ENCODE results near the gene UNK. TPM values are rescaled to one million over a fixed set of nuclear protein-coding genes. Genes with fewer than 3 reads are reported as not detected.

UNK gene
- polyA plus RNA-seq: 10 to 100 TPM; 18.2 to 26.3 TPM

GRCh38 chr17:75784473-75785015, at the start of gene UNK:
UNK (plus strand) TSS chr17:75784806; CDS start chr17:75784881, 75 bp downstream.
- H3K4me1 ChIP-seq (ENCODE audit: control insufficient read depth in 2 of 2, insufficient read depth in 2 of 2, low read length in 1 of 2): peaks cover 2 to 5% of the 10 kb centered on the region in 2 donors
- no peaks in the 10 kb centered on the region for H3K9me3 ChIP-seq (ENCODE audit: control insufficient read depth in 2 of 2, insufficient read depth in 1 of 2, low read depth in 1 of 2, low read length in 1 of 2)

DNA sequence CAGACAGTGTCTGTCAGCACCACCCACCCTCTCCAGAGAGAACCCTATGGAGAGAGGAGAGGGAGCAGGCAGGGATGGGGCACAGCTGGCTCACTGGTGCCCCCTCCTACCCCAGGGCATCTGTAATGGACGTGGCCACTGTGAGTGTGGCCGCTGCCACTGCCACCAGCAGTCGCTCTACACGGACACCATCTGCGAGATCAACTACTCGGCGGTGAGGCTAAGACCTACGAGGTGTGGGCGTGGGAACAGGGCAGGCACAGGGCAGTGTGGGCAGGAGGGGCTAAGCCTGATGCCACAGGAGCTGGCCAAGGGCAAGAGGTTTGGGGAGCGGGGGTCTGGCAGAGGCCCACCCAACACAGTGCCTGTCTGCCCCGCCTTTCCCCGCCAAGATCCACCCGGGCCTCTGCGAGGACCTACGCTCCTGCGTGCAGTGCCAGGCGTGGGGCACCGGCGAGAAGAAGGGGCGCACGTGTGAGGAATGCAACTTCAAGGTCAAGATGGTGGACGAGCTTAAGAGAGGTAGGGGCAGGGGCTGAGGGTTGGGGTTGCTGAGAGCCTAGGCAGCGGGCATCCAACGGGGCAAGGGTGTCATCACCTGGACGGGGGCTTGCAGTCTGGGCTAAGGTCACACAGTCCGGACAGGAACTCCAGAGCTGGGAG, 48.3 kb upstream of the UNK start:
- H3K4me1 ChIP-seq (ENCODE audit: control insufficient read depth in 2 of 2, insufficient read depth in 2 of 2, low read length in 1 of 2): no peaks in the 10 kb centered on the region
- H3K9me3 ChIP-seq (ENCODE audit: control insufficient read depth in 2 of 2, insufficient read depth in 1 of 2, low read depth in 1 of 2, low read length in 1 of 2): peaks cover 0 to 2% of the 10 kb centered on the region in 2 donors
- H3K4me3 ChIP-seq (ENCODE audit: low read depth in 1 of 2, low read length in 2 of 2): no peak overlapping the region
- WGBS, 2 donors: 87 to 90% methylated on average over 26 of the region's 26 CpGs
- H3K27ac ChIP-seq (ENCODE audit: low read depth in 2 of 2, low read length in 1 of 2): no peak overlapping the region
- H3K27me3 ChIP-seq (ENCODE audit: control insufficient read depth in 1 of 2, insufficient read depth in 2 of 2, low read length in 2 of 2): no peaks in the 10 kb centered on the region
- peaks cover 6 to 63% of the 10 kb centered on the region in 2 donors for H3K36me3 ChIP-seq (ENCODE audit: control insufficient read depth in 2 of 2, insufficient read depth in 2 of 2, low read length in 1 of 2)

More at GRCh38 chr17:75784473-75785015, at the start of gene UNK:
- H3K4me3 ChIP-seq (ENCODE audit: low read depth in 1 of 2, low read length in 2 of 2): peak within 1 kb of the TSS; percentile 51 to 78
- WGBS, 2 donors: 0 to 1% methylated on average over 44 to 45 of the region's 45 CpGs
- H3K36me3 ChIP-seq (ENCODE audit: control insufficient read depth in 2 of 2, insufficient read depth in 2 of 2, low read length in 1 of 2): no peaks in the 10 kb centered on the region
- peak within 1 kb of the TSS; percentile 98 to 100 for H3K27ac ChIP-seq (ENCODE audit: low read depth in 2 of 2, low read length in 1 of 2)
- no peaks in the 10 kb centered on the region for H3K27me3 ChIP-seq (ENCODE audit: control insufficient read depth in 1 of 2, insufficient read depth in 2 of 2, low read length in 2 of 2)

GRCh38 chr17:75737133-75737962, 47.3 kb upstream of the UNK start:
- Histone ChIP-seq H3K36me3 (ENCODE audit: control insufficient read depth in 2 of 2, insufficient read depth in 2 of 2, low read length in 1 of 2) (peaks cover 4 to 60% of the 10 kb centered on the region in 2 donors), H3K27me3 (ENCODE audit: control insufficient read depth in 1 of 2, insufficient read depth in 2 of 2, low read length in 2 of 2) (no peaks in the 10 kb centered on the region), H3K27ac (ENCODE audit: low read depth in 2 of 2, low read length in 1 of 2) (no peak overlapping the region)

GRCh38 chr17:75738218-75738802, 46.3 kb upstream of the UNK start:
- H3K4me3 ChIP-seq (ENCODE audit: low read depth in 1 of 2, low read length in 2 of 2): no peak overlapping the region
- no peak overlapping the region for H3K27ac ChIP-seq (ENCODE audit: low read depth in 2 of 2, low read length in 1 of 2)
- H3K36me3 ChIP-seq (ENCODE audit: control insufficient read depth in 2 of 2, insufficient read depth in 2 of 2, low read length in 1 of 2): peaks cover 8 to 62% of the 10 kb centered on the region in 2 donors
- peaks cover 0 to 2% of the 10 kb centered on the region in 2 donors for H3K9me3 ChIP-seq (ENCODE audit: control insufficient read depth in 2 of 2, insufficient read depth in 1 of 2, low read depth in 1 of 2, low read length in 1 of 2)
- no peaks in the 10 kb centered on the region for H3K4me1 ChIP-seq (ENCODE audit: control insufficient read depth in 2 of 2, insufficient read depth in 2 of 2, low read length in 1 of 2)
- 64 to 67% methylated on average over 14 of the region's 14 CpGs for WGBS, 2 donors
- no peaks in the 10 kb centered on the region for H3K27me3 ChIP-seq (ENCODE audit: control insufficient read depth in 1 of 2, insufficient read depth in 2 of 2, low read length in 2 of 2)

More at GRCh38 chr17:75737133-75737962, 47.3 kb upstream of the UNK start:
- Histone ChIP-seq H3K9me3 (ENCODE audit: control insufficient read depth in 2 of 2, insufficient read depth in 1 of 2, low read depth in 1 of 2, low read length in 1 of 2) (peaks cover 0 to 2% of the 10 kb centered on the region in 2 donors), H3K4me1 (ENCODE audit: control insufficient read depth in 2 of 2, insufficient read depth in 2 of 2, low read length in 1 of 2) (no peaks in the 10 kb centered on the region), H3K4me3 (ENCODE audit: low read depth in 1 of 2, low read length in 2 of 2) (no peak overlapping the region)
- 83 to 85% methylated on average over 19 to 20 of the region's 20 CpGs for WGBS, 2 donors

DNA sequence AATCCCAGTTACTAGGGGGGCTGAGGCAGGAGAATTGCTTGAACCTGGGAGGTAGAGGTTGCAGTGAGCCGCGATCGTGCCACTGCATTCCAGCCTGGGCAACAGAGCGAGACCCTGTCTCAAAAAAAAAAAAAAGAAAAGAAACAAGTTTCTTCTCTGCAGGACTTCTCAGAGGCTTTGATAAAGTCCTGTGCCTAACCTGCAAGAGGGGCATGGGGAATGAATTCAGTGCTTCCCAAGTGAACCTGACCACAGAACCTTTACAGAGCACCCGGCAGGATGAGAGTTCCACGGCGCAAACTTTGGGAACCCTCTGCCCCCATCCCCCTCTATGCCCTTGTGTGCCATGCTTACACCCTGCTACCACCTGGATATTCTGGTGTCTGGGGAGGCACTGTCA, 45.4 kb upstream of the UNK start:
- no peak overlapping the region for H3K4me3 ChIP-seq (ENCODE audit: low read depth in 1 of 2, low read length in 2 of 2)
- WGBS, 2 donors: 93 to 95% methylated on average over 7 of the region's 7 CpGs
- peaks cover 8 to 61% of the 10 kb centered on the region in 2 donors for H3K36me3 ChIP-seq (ENCODE audit: control insufficient read depth in 2 of 2, insufficient read depth in 2 of 2, low read length in 1 of 2)
- no peaks in the 10 kb centered on the region for H3K4me1 ChIP-seq (ENCODE audit: control insufficient read depth in 2 of 2, insufficient read depth in 2 of 2, low read length in 1 of 2)
- no peaks in the 10 kb centered on the region for H3K27me3 ChIP-seq (ENCODE audit: control insufficient read depth in 1 of 2, insufficient read depth in 2 of 2, low read length in 2 of 2)
- peaks cover 0 to 2% of the 10 kb centered on the region in 2 donors for H3K9me3 ChIP-seq (ENCODE audit: control insufficient read depth in 2 of 2, insufficient read depth in 1 of 2, low read depth in 1 of 2, low read length in 1 of 2)
- H3K27ac ChIP-seq (ENCODE audit: low read depth in 2 of 2, low read length in 1 of 2): no peak overlapping the region

DNA sequence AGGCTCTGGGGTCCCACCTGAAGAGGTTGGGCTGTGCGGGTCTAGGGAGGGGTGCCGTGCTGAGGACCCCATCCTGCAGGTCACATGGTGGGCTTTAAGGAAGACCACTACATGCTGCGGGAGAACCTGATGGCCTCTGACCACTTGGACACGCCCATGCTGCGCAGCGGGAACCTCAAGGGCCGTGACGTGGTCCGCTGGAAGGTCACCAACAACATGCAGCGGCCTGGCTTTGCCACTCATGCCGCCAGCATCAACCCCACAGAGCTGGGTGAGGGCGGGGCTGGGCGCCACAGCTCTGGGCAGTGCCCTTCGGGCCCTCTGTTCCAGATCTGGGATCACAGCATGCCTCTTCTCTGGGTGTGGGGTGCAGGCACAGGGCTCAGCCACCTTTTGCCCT, 44.8 kb upstream of the UNK start:
- no peaks in the 10 kb centered on the region for H3K4me1 ChIP-seq (ENCODE audit: control insufficient read depth in 2 of 2, insufficient read depth in 2 of 2, low read length in 1 of 2)
- H3K9me3 ChIP-seq (ENCODE audit: control insufficient read depth in 2 of 2, insufficient read depth in 1 of 2, low read depth in 1 of 2, low read length in 1 of 2): peaks cover 0 to 2% of the 10 kb centered on the region in 2 donors
- no peaks in the 10 kb centered on the region for H3K27me3 ChIP-seq (ENCODE audit: control insufficient read depth in 1 of 2, insufficient read depth in 2 of 2, low read length in 2 of 2)
- H3K36me3 ChIP-seq (ENCODE audit: control insufficient read depth in 2 of 2, insufficient read depth in 2 of 2, low read length in 1 of 2): peaks cover 8 to 59% of the 10 kb centered on the region in 2 donors
- H3K27ac ChIP-seq (ENCODE audit: low read depth in 2 of 2, low read length in 1 of 2): no peak overlapping the region
- H3K4me3 ChIP-seq (ENCODE audit: low read depth in 1 of 2, low read length in 2 of 2): no peak overlapping the region
- WGBS, 2 donors: 87 to 89% methylated on average over 14 of the region's 14 CpGs

DNA sequence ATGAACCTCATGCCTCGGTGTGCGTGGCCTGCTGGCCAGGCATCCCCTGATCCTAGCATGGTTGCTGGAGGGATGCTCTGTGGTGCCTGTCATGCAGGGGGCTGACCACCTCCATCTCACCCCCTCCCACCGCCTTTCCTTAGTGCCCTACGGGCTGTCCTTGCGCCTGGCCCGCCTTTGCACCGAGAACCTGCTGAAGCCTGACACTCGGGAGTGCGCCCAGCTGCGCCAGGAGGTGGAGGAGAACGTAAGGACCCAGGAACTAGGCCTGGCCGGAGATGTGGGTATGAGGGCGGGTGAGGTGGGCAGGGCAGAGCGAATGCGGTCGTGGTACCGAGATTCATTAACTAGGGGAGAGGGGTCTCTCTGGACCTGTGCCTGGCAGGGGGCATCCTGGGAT, 44.4 kb upstream of the UNK start:
- no peaks in the 10 kb centered on the region for H3K4me1 ChIP-seq (ENCODE audit: control insufficient read depth in 2 of 2, insufficient read depth in 2 of 2, low read length in 1 of 2)
- no peak overlapping the region for H3K27ac ChIP-seq (ENCODE audit: low read depth in 2 of 2, low read length in 1 of 2)
- H3K4me3 ChIP-seq (ENCODE audit: low read depth in 1 of 2, low read length in 2 of 2): no peak overlapping the region
- peaks cover 0 to 2% of the 10 kb centered on the region in 2 donors for H3K9me3 ChIP-seq (ENCODE audit: control insufficient read depth in 2 of 2, insufficient read depth in 1 of 2, low read depth in 1 of 2, low read length in 1 of 2)
- peaks cover 8 to 59% of the 10 kb centered on the region in 2 donors for H3K36me3 ChIP-seq (ENCODE audit: control insufficient read depth in 2 of 2, insufficient read depth in 2 of 2, low read length in 1 of 2)
- no peaks in the 10 kb centered on the region for H3K27me3 ChIP-seq (ENCODE audit: control insufficient read depth in 1 of 2, insufficient read depth in 2 of 2, low read length in 2 of 2)
- 91 to 92% methylated on average over 17 of the region's 17 CpGs for WGBS, 2 donors

GRCh38 chr17:75740631-75741077, 44.0 kb upstream of the UNK start:
- H3K27ac ChIP-seq (ENCODE audit: low read depth in 2 of 2, low read length in 1 of 2): no peak overlapping the region
- H3K9me3 ChIP-seq (ENCODE audit: control insufficient read depth in 2 of 2, insufficient read depth in 1 of 2, low read depth in 1 of 2, low read length in 1 of 2): peaks cover 0 to 2% of the 10 kb centered on the region in 2 donors
- H3K36me3 ChIP-seq (ENCODE audit: control insufficient read depth in 2 of 2, insufficient read depth in 2 of 2, low read length in 1 of 2): peaks cover 8 to 58% of the 10 kb centered on the region in 2 donors
- no peak overlapping the region for H3K4me3 ChIP-seq (ENCODE audit: low read depth in 1 of 2, low read length in 2 of 2)
- H3K4me1 ChIP-seq (ENCODE audit: control insufficient read depth in 2 of 2, insufficient read depth in 2 of 2, low read length in 1 of 2): no peaks in the 10 kb centered on the region
- no peaks in the 10 kb centered on the region for H3K27me3 ChIP-seq (ENCODE audit: control insufficient read depth in 1 of 2, insufficient read depth in 2 of 2, low read length in 2 of 2)
- whole genome bisulfite sequencing, 2 donors: 80 to 83% methylated on average over 17 of the region's 17 CpGs

DNA sequence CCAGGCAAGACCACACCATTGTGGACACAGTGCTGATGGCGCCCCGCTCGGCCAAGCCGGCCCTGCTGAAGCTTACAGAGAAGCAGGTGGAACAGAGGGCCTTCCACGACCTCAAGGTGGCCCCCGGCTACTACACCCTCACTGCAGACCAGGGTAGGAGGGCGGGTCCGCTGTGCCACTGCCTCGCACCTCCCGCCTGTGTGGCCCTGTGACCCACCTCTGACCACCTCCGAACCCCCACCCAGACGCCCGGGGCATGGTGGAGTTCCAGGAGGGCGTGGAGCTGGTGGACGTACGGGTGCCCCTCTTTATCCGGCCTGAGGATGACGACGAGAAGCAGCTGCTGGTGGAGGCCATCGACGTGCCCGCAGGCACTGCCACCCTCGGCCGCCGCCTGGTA, 42.3 kb upstream of the UNK start:
- Histone ChIP-seq H3K4me1 (ENCODE audit: control insufficient read depth in 2 of 2, insufficient read depth in 2 of 2, low read length in 1 of 2) (no peaks in the 10 kb centered on the region), H3K27ac (ENCODE audit: low read depth in 2 of 2, low read length in 1 of 2) (no peak overlapping the region), H3K27me3 (ENCODE audit: control insufficient read depth in 1 of 2, insufficient read depth in 2 of 2, low read length in 2 of 2) (no peaks in the 10 kb centered on the region), H3K9me3 (ENCODE audit: control insufficient read depth in 2 of 2, insufficient read depth in 1 of 2, low read depth in 1 of 2, low read length in 1 of 2) (peaks cover 0 to 2% of the 10 kb centered on the region in 2 donors), H3K36me3 (ENCODE audit: control insufficient read depth in 2 of 2, insufficient read depth in 2 of 2, low read length in 1 of 2) (peaks cover 4 to 43% of the 10 kb centered on the region in 2 donors), H3K4me3 (ENCODE audit: low read depth in 1 of 2, low read length in 2 of 2) (no peak overlapping the region)
- 88 to 89% methylated on average over 21 to 25 of the region's 25 CpGs for WGBS, 2 donors

Data from esophagus (tissue), 2 donors.